ENCODE data around the gene MRO.
A peak's percentile ranks its signal among the peaks of the same experiment; 100 is the strongest.

Gene MRO

GRCh38 chr18:50819728-50820378, at the start of gene MRO:
TSS of gene MRO (minus strand) at chr18:50820016. CDS start at chr18:50809400, 10,616 bp downstream.
- peak; percentile 28 for DNase-seq (ENCODE audit: low read depth)

- DNase-seq (ENCODE audit: low read depth), result no peak
Observed at GRCh38 chr18:50869150-50869549, 49.3 kb upstream of the MRO start.

- DNase-seq (ENCODE audit: low read depth), result no peak
Observed at GRCh38 chr18:50866765-50867164, 46.9 kb upstream of the MRO start.

- no peak for DNase-seq (ENCODE audit: low read depth)
Observed at GRCh38 chr18:50863840-50864375, 44.1 kb upstream of the MRO start.

GRCh38 chr18:50862401-50862800, 42.6 kb upstream of the MRO start:
- DNase-seq (ENCODE audit: low read depth), result no peak

GRCh38 chr18:50861617-50862016, 41.8 kb upstream of the MRO start:
- DNase-seq (ENCODE audit: low read depth), result no peak

- no peak for DNase-seq (ENCODE audit: low read depth)
Observed at GRCh38 chr18:50859793-50860555, 40.2 kb upstream of the MRO start.

- DNase-seq (ENCODE audit: low read depth), result no peak
Observed at GRCh38 chr18:50857694-50858093, 37.9 kb upstream of the MRO start.

- peak; percentile 11 for DNase-seq (ENCODE audit: low read depth)
Observed at GRCh38 chr18:50857166-50857565, 37.4 kb upstream of the MRO start.

- peak; percentile 13 for DNase-seq (ENCODE audit: low read depth)
Observed at GRCh38 chr18:50855976-50856757, 36.4 kb upstream of the MRO start.

- peak; percentile 38 for DNase-seq (ENCODE audit: low read depth)
Observed at GRCh38 chr18:50853863-50854271, 34.1 kb upstream of the MRO start.

GRCh38 chr18:50850307-50851065, 30.7 kb upstream of the MRO start:
- no peak for DNase-seq (ENCODE audit: low read depth)

- DNase-seq (ENCODE audit: low read depth), result no peak
Observed at GRCh38 chr18:50849419-50849821, 29.6 kb upstream of the MRO start.

GRCh38 chr18:50848991-50849390, 29.2 kb upstream of the MRO start:
- no peak for DNase-seq (ENCODE audit: low read depth)

GRCh38 chr18:50848061-50848551, 28.3 kb upstream of the MRO start:
- DNase-seq (ENCODE audit: low read depth), result no peak

GRCh38 chr18:50847192-50847591, 27.4 kb upstream of the MRO start:
- peak; percentile 15 for DNase-seq (ENCODE audit: low read depth)

GRCh38 chr18:50844960-50845359, 25.1 kb upstream of the MRO start:
- no peak for DNase-seq (ENCODE audit: low read depth)

GRCh38 chr18:50844554-50844953, 24.7 kb upstream of the MRO start:
- no peak for DNase-seq (ENCODE audit: low read depth)

- DNase-seq (ENCODE audit: low read depth), result no peak
Observed at GRCh38 chr18:50842846-50843245, 23.0 kb upstream of the MRO start.

- no peak for DNase-seq (ENCODE audit: low read depth)
Observed at GRCh38 chr18:50839996-50840395, 20.2 kb upstream of the MRO start.

GRCh38 chr18:50839341-50839740, 19.5 kb upstream of the MRO start:
- DNase-seq (ENCODE audit: low read depth), result no peak

GRCh38 chr18:50836521-50836957, 16.7 kb upstream of the MRO start:
- no peak for DNase-seq (ENCODE audit: low read depth)
